Measurements from ENCODE around the gene GFI1.

GFI1 gene

DNA sequence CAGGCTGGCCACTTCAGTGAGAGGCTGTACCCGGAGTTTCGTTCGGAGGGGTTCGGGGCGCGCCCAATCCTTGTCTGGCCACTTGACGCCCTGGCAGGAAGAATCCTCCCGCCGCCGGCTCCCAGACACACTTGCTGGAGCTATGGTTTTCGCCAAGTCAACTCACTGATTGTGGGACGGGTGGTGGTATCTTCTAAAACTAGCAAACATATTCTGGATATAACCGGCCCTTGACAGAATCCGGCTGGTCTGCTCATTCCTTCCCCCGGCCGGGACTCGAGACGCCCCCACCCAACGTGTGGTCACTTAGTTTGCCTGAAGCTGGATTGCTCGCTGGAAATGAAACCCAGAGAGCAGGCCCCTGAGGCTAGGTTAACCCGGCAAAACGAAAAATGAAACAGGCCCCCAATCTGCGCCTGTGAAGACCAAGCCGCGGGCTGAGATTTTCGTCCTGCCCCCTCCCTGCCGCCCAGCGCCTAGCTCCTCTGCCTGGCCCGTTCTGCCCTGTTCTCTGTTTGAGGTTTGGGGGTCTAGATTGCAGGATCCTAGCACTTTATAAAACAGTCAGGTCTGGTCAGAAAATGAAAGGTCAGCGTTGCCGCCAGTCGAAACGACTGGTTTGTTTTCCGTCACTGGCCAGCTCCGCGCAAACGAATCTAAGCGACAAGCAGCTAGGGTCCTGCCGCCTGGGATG, 4.6 kb downstream of the GFI1 start:
- Histone ChIP-seq H3K9me3 (ENCODE audit: control insufficient read depth, insufficient read depth, low read length) (no peaks in the 10 kb centered on the region), H3K9ac (ENCODE audit: low read depth, low read length) (peak overlapping the region; percentile 63), H3K36me3 (ENCODE audit: insufficient read depth, low read length) (no peaks in the 10 kb centered on the region), H3K4me1 (ENCODE audit: insufficient read depth, low read length) (no peaks in the 10 kb centered on the region)

- no peaks in the 10 kb centered on the region for H3K4me1 ChIP-seq (ENCODE audit: insufficient read depth, low read length)
- no peaks in the 10 kb centered on the region for H3K9me3 ChIP-seq (ENCODE audit: control insufficient read depth, insufficient read depth, low read length)
- H3K9ac ChIP-seq (ENCODE audit: low read depth, low read length) = no peak overlapping the region; the same call in 1 of the 2 replicates
- no peaks in the 10 kb centered on the region for H3K36me3 ChIP-seq (ENCODE audit: insufficient read depth, low read length)
Observed at GRCh38 chr1:92481599-92481925, 5.2 kb downstream of the GFI1 start.

DNA sequence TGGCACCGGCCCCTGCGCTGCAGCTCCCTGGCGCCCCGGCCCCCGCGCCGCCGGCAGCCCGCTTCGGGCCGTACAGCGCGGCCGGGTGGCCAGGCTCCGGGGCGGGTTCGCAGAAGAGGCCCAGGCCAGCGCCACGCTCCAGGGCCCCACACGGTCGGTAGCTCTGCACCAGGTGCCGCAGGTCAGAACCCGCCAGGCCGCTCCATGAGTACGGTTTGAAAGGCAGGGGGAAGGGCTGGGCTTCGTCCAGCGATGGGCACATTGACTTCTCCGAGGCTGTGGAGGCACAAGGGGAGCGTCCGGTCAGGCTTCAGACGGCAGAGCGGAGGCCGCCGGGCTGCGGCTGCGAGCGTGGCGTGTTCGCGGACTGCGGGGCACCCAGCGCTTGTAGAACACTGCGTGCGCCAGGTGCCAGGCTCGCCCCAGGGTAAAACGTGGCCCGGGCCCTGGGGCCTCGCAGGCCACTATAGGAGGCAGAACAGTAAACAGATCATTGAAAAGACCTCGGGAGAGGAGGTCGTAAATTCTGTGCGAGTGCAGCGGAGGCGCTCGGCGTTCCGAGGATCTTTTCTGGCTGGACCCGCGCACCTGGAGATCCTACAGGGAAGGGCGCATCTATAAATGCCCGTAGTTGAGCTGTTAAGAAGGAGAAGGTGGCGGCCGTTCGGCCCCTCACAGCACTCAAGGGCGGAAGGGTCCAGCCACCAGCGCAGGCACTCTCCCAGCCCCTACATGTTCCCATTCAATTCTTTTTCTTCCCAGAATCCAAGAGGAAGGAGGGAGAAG, 5.7 kb downstream of the GFI1 start:
- H3K9ac ChIP-seq (ENCODE audit: low read depth, low read length) = peak overlapping the region; percentile 41; the same call in 1 of the 2 replicates
- no peaks in the 10 kb centered on the region for H3K36me3 ChIP-seq (ENCODE audit: insufficient read depth, low read length)
- no peaks in the 10 kb centered on the region for H3K9me3 ChIP-seq (ENCODE audit: control insufficient read depth, insufficient read depth, low read length)
- no peaks in the 10 kb centered on the region for H3K4me1 ChIP-seq (ENCODE audit: insufficient read depth, low read length)

- H3K9ac ChIP-seq (ENCODE audit: low read depth, low read length) = peak overlapping the region; percentile 41; the same call in 1 of the 2 replicates
Observed at GRCh38 chr1:92480200-92480812, 6.4 kb downstream of the GFI1 start.

GRCh38 chr1:92479587-92479986, 7.1 kb downstream of the GFI1 start:
- Histone ChIP-seq H3K9ac (ENCODE audit: low read depth, low read length) (no peak overlapping the region), H3K9me3 (ENCODE audit: control insufficient read depth, insufficient read depth, low read length) (no peaks in the 10 kb centered on the region), H3K4me1 (ENCODE audit: insufficient read depth, low read length) (no peaks in the 10 kb centered on the region), H3K36me3 (ENCODE audit: insufficient read depth, low read length) (no peaks in the 10 kb centered on the region)

More at GRCh38 chr1:92480200-92480812, 6.4 kb downstream of the GFI1 start:
- Histone ChIP-seq H3K4me1 (ENCODE audit: insufficient read depth, low read length) (no peaks in the 10 kb centered on the region), H3K36me3 (ENCODE audit: insufficient read depth, low read length) (no peaks in the 10 kb centered on the region), H3K9me3 (ENCODE audit: control insufficient read depth, insufficient read depth, low read length) (no peaks in the 10 kb centered on the region)

- Histone ChIP-seq H3K36me3 (ENCODE audit: insufficient read depth, low read length) (no peaks in the 10 kb centered on the region), H3K4me1 (ENCODE audit: insufficient read depth, low read length) (0 out of 2 replicates have a peak, but pooled peaks cover 4% of the 10 kb centered on the region), H3K9me3 (ENCODE audit: control insufficient read depth, insufficient read depth, low read length) (no peaks in the 10 kb centered on the region), H3K9ac (ENCODE audit: low read depth, low read length) (no peak overlapping the region)
Observed at GRCh38 chr1:92478393-92478792, 8.3 kb downstream of the GFI1 start.

- Histone ChIP-seq H3K9ac (ENCODE audit: low read depth, low read length) (no peak overlapping the region), H3K36me3 (ENCODE audit: insufficient read depth, low read length) (no peaks in the 10 kb centered on the region), H3K9me3 (ENCODE audit: control insufficient read depth, insufficient read depth, low read length) (no peaks in the 10 kb centered on the region), H3K4me1 (ENCODE audit: insufficient read depth, low read length) (0 out of 2 replicates have a peak, but pooled peaks cover 4% of the 10 kb centered on the region)
Observed at GRCh38 chr1:92476071-92476631, 10.6 kb downstream of the GFI1 start.

DNA sequence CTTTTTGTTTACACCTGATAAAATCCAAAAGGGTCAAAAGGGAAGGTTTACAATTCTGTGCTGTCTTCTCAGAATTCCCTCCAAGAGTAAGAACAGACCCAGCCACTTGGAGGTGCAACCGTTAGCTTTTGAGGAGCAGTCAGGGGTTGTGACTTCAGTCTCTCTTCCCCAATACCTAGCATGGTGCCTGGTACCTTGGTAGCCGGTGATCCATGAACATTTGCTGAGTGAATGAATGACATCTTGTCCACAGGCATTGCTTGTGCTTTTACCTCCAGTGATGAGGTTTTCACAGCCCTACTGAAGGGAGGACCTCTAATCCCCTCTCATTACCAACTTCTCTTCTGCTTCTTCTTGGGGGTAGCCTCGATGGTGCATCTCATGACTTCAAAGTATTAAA, 11.7 kb downstream of the GFI1 start:
- Histone ChIP-seq H3K9me3 (ENCODE audit: control insufficient read depth, insufficient read depth, low read length) (no peaks in the 10 kb centered on the region), H3K36me3 (ENCODE audit: insufficient read depth, low read length) (no peaks in the 10 kb centered on the region), H3K9ac (ENCODE audit: low read depth, low read length) (no peak overlapping the region), H3K4me1 (ENCODE audit: insufficient read depth, low read length) (0 out of 2 replicates have a peak, but pooled peaks cover 4% of the 10 kb centered on the region)

GRCh38 chr1:92473781-92474495, 12.8 kb downstream of the GFI1 start:
- Histone ChIP-seq H3K36me3 (ENCODE audit: insufficient read depth, low read length) (no peaks in the 10 kb centered on the region), H3K9me3 (ENCODE audit: control insufficient read depth, insufficient read depth, low read length) (no peaks in the 10 kb centered on the region), H3K4me1 (ENCODE audit: insufficient read depth, low read length) (0 out of 2 replicates have a peak, but pooled peaks cover 4% of the 10 kb centered on the region), H3K9ac (ENCODE audit: low read depth, low read length) (no peak overlapping the region)

DNA sequence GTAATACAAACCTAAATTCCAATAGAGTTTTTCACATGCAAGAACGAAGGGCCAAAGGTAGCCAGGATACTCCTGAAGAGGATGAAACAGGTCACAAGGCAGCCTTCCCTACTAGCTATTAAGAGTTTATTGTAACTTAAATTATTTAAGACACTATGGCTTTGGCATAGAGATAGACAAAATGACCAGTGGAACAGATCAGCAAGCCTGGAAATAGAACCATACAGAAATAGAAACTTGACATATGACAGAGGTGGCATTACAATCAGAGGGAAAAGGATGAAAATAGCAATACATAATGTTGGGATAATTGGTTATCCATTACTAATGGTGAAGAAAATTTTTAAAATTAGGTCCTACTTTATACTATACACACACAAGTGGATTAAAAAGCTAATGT, 16.5 kb downstream of the GFI1 start:
- Histone ChIP-seq H3K36me3 (ENCODE audit: insufficient read depth, low read length) (no peaks in the 10 kb centered on the region), H3K9ac (ENCODE audit: low read depth, low read length) (no peak overlapping the region), H3K9me3 (ENCODE audit: control insufficient read depth, insufficient read depth, low read length) (no peaks in the 10 kb centered on the region), H3K4me1 (ENCODE audit: insufficient read depth, low read length) (0 out of 2 replicates have a peak, but pooled peaks cover 4% of the 10 kb centered on the region)

DNA sequence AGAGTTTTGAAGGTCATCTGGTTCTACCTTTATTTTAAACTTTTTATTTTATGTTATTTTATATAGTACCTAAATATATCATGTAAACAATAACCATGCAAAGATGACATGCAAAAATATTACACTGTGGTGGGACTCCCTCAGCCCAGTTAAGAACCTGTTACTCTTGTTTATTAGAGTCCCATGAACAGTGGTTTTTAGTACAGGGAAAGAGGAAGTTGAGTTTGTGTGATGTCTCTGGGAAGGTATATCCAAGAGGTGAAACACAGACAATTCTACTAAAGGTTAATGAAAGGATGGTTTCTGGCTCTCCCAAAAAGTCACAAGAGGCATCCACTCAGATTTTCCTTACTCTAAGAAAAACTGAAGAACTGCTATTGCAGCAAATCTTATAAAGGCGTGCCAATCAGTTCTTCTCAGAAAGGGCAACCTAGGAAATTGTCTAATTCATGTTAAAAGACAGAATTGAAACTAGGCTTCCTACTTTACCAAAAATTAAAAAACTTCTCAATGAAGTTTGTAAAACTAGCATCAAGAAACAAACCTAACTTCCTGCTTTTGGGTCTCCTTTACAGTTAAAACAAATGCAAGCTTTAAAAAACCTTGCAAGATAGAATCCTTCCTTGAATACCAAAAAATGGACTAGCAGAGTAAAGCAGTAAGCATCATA, 19.9 kb downstream of the GFI1 start:
- Histone ChIP-seq H3K9ac (ENCODE audit: low read depth, low read length) (no peak overlapping the region), H3K9me3 (ENCODE audit: control insufficient read depth, insufficient read depth, low read length) (no peaks in the 10 kb centered on the region)

GRCh38 chr1:92465256-92465647, 21.5 kb downstream of the GFI1 start:
- Histone ChIP-seq H3K36me3 (ENCODE audit: insufficient read depth, low read length) (no peaks in the 10 kb centered on the region), H3K9me3 (ENCODE audit: control insufficient read depth, insufficient read depth, low read length) (no peaks in the 10 kb centered on the region), H3K4me1 (ENCODE audit: insufficient read depth, low read length) (no peaks in the 10 kb centered on the region), H3K9ac (ENCODE audit: low read depth, low read length) (no peak overlapping the region)

More for the DNA sequence above, 19.9 kb downstream of the GFI1 start:
- Histone ChIP-seq H3K4me1 (ENCODE audit: insufficient read depth, low read length) (no peaks in the 10 kb centered on the region), H3K36me3 (ENCODE audit: insufficient read depth, low read length) (no peaks in the 10 kb centered on the region)

- no peaks in the 10 kb centered on the region for H3K9me3 ChIP-seq (ENCODE audit: control insufficient read depth, insufficient read depth, low read length)
- no peaks in the 10 kb centered on the region for H3K36me3 ChIP-seq (ENCODE audit: insufficient read depth, low read length)
- H3K4me1 ChIP-seq (ENCODE audit: insufficient read depth, low read length) = no peaks in the 10 kb centered on the region
- H3K9ac ChIP-seq (ENCODE audit: low read depth, low read length) = no peak overlapping the region
Observed at GRCh38 chr1:92464588-92465255, 22.0 kb downstream of the GFI1 start.

Measured in ES-I3 (cell line).